Omental fat pad (tissue), 4 donors: ENCODE data around the gene PMS1. TPM values are rescaled to one million over a fixed set of nuclear protein-coding genes. Genes with fewer than 3 reads are reported as not detected.
"Not testable (repeated sequence)": the region's sequence is repeated elsewhere in the genome, so short reads cannot be mapped to it uniquely, and the experiment has no call there.

Experiments used
- ATAC-seq: fragments of 150-250 bp; one replicate; pipeline ENCODE4 v1.9.1; 2016; ENCODE audit warnings: mild to moderate bottlenecking, moderate library complexity; ENCODE audit not compliant: low FRiP score
- DNase-seq: peaks from one replicate; pipeline ENCODE4 v3.0.0-alpha.2; 2019; ENCODE audit warnings: low spot score
- CTCF ChIP-seq, 3 donors: fragments of 450-650 bp; IDR thresholded peaks; one replicate each; pipeline ENCODE4 v1.5.1; 2016 to 2017; ENCODE audit warnings: antibody characterized with exemption in 3 of 3, mild to moderate bottlenecking in 3 of 3, moderate library complexity in 2 of 3
- total RNA-seq, 4 donors: library from RNA; depleted of rRNA; stranded (reverse); fragments of >200 nt; gene quantifications; one replicate each; pipeline ENCODE4 v1.1.0, GENCODE V29; 2016

Gene PMS1
- 10 to 100 TPM; 16.8 to 29.8 (median 19.5) TPM for total RNA-seq

- DNase-seq (peak; percentile 90), ATAC-seq (peak; percentile 98)
- no peak for TF ChIP-seq CTCF (IDR thresholded peaks at IDR 0.05)
Measured at GRCh38 chr2:189783927-189784867, at the start of gene PMS1, which contains the start of gene ORMDL1. Gene PMS1, plus strand, starts transcription at chr2:189784450. Its CDS starts 7,360 bp downstream, at chr2:189791810. Gene ORMDL1, minus strand, starts transcription at chr2:189784339. Its CDS starts 1,744 bp downstream, at chr2:189782595.

- ATAC-seq: no peak
- TF ChIP-seq CTCF (IDR thresholded peaks at IDR 0.05): no peak
- DNase-seq: no peak
Measured at GRCh38 chr2:189751080-189751658, 33.1 kb upstream of the PMS1 start.

GRCh38 chr2:189756311-189756952, 27.8 kb upstream of the PMS1 start:
- no peak for TF ChIP-seq CTCF (IDR thresholded peaks at IDR 0.05)
- DNase-seq (no peak), ATAC-seq (no peak)

GRCh38 chr2:189760154-189760553, 24.1 kb upstream of the PMS1 start:
- ATAC-seq, DNase-seq: not testable (repeated sequence)

- DNase-seq: no peak
- no peak for TF ChIP-seq CTCF (IDR thresholded peaks at IDR 0.05)
- no peak for ATAC-seq
Measured at GRCh38 chr2:189762229-189762550, 22.1 kb upstream of the PMS1 start.

- no peak for TF ChIP-seq CTCF (IDR thresholded peaks at IDR 0.05)
- peak; percentile 68 for DNase-seq
- peak; percentile 95 for ATAC-seq
Measured at GRCh38 chr2:189762551-189763298, 21.5 kb upstream of the PMS1 start, which contains the start of gene OSGEPL1. Gene OSGEPL1, minus strand, starts transcription at chr2:189762792. Its CDS starts 1,152 bp downstream, at chr2:189761640.
